ENCODE results near the gene EEFSEC. TPM values are rescaled to one million over a fixed set of nuclear protein-coding genes. Genes with fewer than 3 reads are reported as not detected.

Gene EEFSEC
- total RNA-seq, 1 donor from 2014 or later = 6.1 TPM

DNA sequence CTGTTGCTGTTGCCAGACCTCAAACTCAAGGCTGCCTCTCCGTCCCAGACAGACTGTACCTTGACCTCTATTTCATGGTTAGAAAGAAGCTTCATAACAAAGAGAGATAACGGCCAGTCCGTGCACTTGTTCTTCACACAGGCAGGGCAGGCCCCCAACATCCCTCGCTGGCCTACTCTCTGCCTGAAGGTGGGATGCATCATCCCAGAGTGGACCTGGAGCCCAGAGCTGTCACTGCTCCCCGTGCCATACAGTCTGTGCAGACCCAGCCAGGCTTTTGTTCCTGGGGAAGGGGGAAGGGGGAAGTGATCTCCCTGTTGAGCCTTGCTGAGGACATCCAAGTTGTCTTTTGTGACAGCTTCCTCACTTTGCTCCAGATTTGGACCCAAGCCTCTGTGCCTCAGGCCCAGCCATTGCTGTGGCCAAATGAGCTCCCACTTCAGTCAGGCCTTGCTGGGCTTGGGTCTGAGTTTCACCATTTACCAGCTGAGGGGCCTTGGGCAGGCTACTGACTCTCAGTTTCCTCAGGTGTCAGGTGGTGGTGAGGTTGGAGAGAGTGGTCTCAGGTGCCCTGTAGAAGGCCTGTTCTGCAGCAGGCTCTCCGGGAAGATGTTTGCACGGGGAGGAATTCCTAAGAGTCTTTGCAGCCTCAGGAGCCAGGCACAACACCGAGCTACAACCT, 171.8 kb downstream of the EEFSEC start:
- H3K27ac Mint-ChIP-seq (ENCODE audit: unreplicated experiment) = no peak overlapping the region

DNA sequence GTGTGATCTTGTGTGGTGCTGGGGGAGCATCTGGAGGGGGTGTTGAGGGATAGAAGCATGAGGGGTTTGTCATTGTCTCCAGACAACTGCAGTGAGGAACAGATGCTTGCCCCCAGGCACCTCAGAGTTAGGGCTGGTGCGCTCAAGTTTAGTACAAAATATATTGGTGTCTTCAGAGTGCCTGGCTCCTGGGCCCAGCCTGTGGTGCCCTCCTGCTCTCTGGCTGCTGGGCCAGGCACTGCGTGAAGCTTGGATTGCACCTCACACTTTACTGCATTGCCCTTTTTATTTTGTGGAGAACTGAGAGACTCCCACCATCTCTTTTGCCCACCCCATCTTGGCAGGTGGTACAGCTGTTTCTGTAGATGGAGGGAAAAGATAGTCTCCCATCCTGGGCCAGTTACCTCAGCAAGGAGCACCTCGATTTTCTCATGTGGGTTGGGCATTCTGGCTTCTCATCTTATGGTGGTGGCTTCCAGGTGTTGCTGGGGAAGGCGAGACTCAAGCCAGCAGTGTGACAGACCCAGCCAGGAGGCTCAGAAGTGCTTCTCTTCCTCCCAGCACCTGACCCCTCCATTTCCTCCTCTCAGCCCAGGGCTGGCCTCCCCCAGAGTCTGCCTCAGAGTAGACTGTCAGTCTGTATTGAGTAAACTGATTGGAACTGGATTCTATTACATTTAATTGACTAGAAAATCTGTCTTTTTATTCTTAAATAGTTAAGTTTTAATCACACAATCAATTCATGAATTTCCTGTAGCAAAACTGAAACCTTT, 173.0 kb downstream of the EEFSEC start:
- Histone ChIP-seq H3K9me3 (ENCODE audit: insufficient read depth, low read depth, low read length) (no peaks in the 10 kb centered on the region), H2AFZ (ENCODE audit: low read depth, low read length) (no peak overlapping the region), H3K79me2 (ENCODE audit: insufficient read depth, low read length) (no peaks in the 10 kb centered on the region), H3K4me3 (ENCODE audit: insufficient read depth, low read depth, low read length) (no peak overlapping the region), H3K4me2 (ENCODE audit: low read length) (no peak overlapping the region), H3K36me3 (ENCODE audit: insufficient read depth, low read length) (no peaks in the 10 kb centered on the region), H3K9ac (ENCODE audit: low read length) (no peak overlapping the region), H3K4me1 (ENCODE audit: insufficient read depth, low read length) (no peaks in the 10 kb centered on the region), H3K27ac (ENCODE audit: low read depth, low read length) (no peak overlapping the region), H4K20me1 (ENCODE audit: insufficient read depth, low read length) (no peaks in the 10 kb centered on the region), H3K27me3 (ENCODE audit: insufficient read depth, low read length) (no peaks in the 10 kb centered on the region)
- Mint-ChIP-seq H3K4me1 (ENCODE audit: low read depth, unreplicated experiment) (no peaks in the 10 kb centered on the region), H3K27me3 (ENCODE audit: low read depth, unreplicated experiment) (peaks cover 15% of the 10 kb centered on the region), H3K9me3 (ENCODE audit: unreplicated experiment) (no peaks in the 10 kb centered on the region), H3K27ac (ENCODE audit: unreplicated experiment) (no peak overlapping the region), H3K36me3 (ENCODE audit: low read depth, unreplicated experiment) (peaks cover 4% of the 10 kb centered on the region), H3K4me3 (ENCODE audit: unreplicated experiment) (no peak overlapping the region)
- TF ChIP-seq, protein P1, sequence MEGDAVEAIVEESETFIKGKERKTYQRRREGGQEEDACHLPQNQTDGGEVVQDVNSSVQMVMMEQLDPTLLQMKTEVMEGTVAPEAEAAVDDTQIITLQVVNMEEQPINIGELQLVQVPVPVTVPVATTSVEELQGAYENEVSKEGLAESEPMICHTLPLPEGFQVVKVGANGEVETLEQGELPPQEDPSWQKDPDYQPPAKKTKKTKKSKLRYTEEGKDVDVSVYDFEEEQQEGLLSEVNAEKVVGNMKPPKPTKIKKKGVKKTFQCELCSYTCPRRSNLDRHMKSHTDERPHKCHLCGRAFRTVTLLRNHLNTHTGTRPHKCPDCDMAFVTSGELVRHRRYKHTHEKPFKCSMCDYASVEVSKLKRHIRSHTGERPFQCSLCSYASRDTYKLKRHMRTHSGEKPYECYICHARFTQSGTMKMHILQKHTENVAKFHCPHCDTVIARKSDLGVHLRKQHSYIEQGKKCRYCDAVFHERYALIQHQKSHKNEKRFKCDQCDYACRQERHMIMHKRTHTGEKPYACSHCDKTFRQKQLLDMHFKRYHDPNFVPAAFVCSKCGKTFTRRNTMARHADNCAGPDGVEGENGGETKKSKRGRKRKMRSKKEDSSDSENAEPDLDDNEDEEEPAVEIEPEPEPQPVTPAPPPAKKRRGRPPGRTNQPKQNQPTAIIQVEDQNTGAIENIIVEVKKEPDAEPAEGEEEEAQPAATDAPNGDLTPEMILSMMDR (IDR thresholded peaks at IDR 0.05; ENCODE audit: insufficient read depth, low read depth, low read length) = no peak
- TF ChIP-seq EZH2 (IDR thresholded peaks at IDR 0.05; ENCODE audit: insufficient read depth, low read length) = no peak
- no peak for DNase-seq (ENCODE audit: low read depth)
- no peak for FAIRE-seq

More for the DNA sequence above, 171.8 kb downstream of the EEFSEC start:
- no peaks in the 10 kb centered on the region for H3K9me3 Mint-ChIP-seq (ENCODE audit: unreplicated experiment)
- no peaks in the 10 kb centered on the region for H4K20me1 ChIP-seq (ENCODE audit: insufficient read depth, low read length)
- no peak for TF ChIP-seq EZH2 (IDR thresholded peaks at IDR 0.05; ENCODE audit: insufficient read depth, low read length)
- TF ChIP-seq, protein P1 (IDR thresholded peaks at IDR 0.05; ENCODE audit: insufficient read depth, low read depth, low read length) = no peak
- H2AFZ ChIP-seq (ENCODE audit: low read depth, low read length) = no peak overlapping the region
- FAIRE-seq (no peak), DNase-seq (ENCODE audit: low read depth) (no peak)
- H3K4me3 ChIP-seq (ENCODE audit: insufficient read depth, low read depth, low read length) = no peak overlapping the region
- H3K27me3 ChIP-seq (ENCODE audit: insufficient read depth, low read length) = no peaks in the 10 kb centered on the region
- no peaks in the 10 kb centered on the region for H3K36me3 ChIP-seq (ENCODE audit: insufficient read depth, low read length)
- H3K9me3 ChIP-seq (ENCODE audit: insufficient read depth, low read depth, low read length) = no peaks in the 10 kb centered on the region
- no peaks in the 10 kb centered on the region for H3K79me2 ChIP-seq (ENCODE audit: insufficient read depth, low read length)
- no peak overlapping the region for H3K27ac ChIP-seq (ENCODE audit: low read depth, low read length)
- H3K36me3 Mint-ChIP-seq (ENCODE audit: low read depth, unreplicated experiment) = peaks cover 1% of the 10 kb centered on the region
- no peaks in the 10 kb centered on the region for H3K4me1 Mint-ChIP-seq (ENCODE audit: low read depth, unreplicated experiment)
- peaks cover 13% of the 10 kb centered on the region for H3K27me3 Mint-ChIP-seq (ENCODE audit: low read depth, unreplicated experiment)
- H3K4me2 ChIP-seq (ENCODE audit: low read length) = no peak overlapping the region
- no peak overlapping the region for H3K9ac ChIP-seq (ENCODE audit: low read length)
- H3K4me3 Mint-ChIP-seq (ENCODE audit: unreplicated experiment) = no peak overlapping the region
- H3K4me1 ChIP-seq (ENCODE audit: insufficient read depth, low read length) = no peaks in the 10 kb centered on the region
